HG02759 (cell line): Measurements from ENCODE around the gene DCAF12.
"Not testable (repeated sequence)": the region's sequence is repeated elsewhere in the genome, so short reads cannot be mapped to it uniquely, and the experiment has no call there.

Source experiments
- ATAC-seq: cut with Tn5 transposase; IDR thresholded peaks from one replicate; pipeline ENCODE4 v1.9.1; 2021; ENCODE audit warnings: mild to moderate bottlenecking, moderate library complexity; ENCODE audit not compliant: unreplicated experiment

The DCAF12 gene

DNA sequence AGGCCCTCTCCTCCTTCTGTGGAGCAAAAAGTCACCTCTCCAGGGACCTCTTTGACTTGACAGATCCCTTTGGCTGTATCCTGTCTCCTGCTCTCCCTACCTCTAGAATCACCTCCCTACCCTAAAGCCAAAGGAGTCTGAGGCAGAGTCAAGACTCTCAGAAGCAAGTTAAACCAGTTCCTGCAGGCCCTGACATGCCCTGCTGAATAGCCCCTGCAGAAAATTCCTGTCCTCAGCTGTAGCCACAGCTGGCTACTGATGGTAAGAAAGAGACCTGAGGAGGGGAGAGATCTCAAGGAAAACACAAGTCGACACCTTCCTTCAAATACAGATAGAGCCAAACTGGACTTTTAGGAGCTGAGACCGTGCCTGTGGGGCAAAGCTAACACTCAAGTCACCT lies 54.1 kb downstream of the DCAF12 start:
- ATAC-seq: no peak

GRCh38 chr9:34070606-34071324 lies 55.7 kb downstream of the DCAF12 start:
- no peak for ATAC-seq

DNA sequence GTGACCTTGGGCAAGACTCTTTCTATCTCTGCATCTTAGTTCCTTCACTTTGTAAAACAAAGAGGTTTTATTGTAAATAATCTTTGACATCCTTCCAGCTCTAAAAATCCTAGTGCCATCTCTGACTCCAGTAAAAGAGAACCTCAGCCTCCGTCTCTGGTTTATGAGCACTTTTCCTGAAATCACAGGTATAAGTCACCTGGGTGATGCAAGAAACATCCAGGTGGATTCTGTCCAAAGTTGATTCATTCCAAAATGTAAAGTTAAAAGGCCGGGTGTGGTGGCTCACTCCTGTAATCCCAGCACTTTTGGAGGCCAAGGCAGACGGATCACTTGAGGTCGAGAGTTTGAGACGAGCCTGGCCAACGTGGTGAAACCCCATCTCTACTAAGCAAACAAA lies 56.7 kb downstream of the DCAF12 start:
- no peak for ATAC-seq

- ATAC-seq: no peak
Observed at GRCh38 chr9:34065541-34065940, 61.0 kb downstream of the DCAF12 start.

GRCh38 chr9:34059954-34060353 lies 66.5 kb downstream of the DCAF12 start:
- no peak for ATAC-seq

GRCh38 chr9:34059281-34059680 lies 67.2 kb downstream of the DCAF12 start:
- ATAC-seq: no peak

DNA sequence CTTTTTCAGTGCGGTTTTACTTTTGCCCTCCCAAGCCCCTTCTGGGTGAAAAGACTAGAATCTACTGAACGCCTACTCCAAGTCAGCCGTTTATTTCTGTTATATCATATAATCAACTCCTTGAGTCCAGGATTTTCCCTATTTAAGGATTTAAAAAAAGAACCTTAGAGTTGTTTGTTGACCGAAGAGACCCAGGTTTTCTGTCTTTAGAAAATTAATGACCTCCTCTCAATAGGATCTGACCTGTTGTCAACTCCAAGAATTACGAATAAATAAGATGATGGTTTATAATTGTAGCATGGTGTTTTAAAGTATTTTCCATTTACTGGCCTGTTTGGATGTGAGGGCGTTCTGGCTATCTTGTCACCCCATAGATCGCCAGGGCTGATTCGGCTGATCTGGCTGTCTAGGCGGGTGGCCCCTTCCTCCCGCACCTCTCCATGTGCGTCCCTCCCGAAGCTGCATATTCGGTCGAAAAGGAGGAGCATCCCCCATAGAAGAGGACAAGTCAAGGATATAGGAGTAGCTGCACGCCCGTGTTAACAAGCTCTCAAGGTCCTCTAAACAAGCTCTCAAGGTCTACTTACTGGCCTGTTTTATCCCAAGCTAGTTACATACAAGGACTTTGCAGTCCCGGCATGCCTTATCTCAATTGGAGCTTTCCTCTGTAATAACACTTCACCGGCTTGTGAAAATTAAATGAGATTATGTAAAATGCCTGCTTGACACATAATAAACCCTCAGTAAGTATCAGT lies 76.7 kb downstream of the DCAF12 start:
- ATAC-seq: no peak

GRCh38 chr9:34048727-34049629 lies 77.5 kb downstream of the DCAF12 start, which contains the start of gene UBAP2:
UBAP2 (minus strand) TSS chr9:34048887; CDS start chr9:34017148, 31,739 bp downstream.
- ATAC-seq: peak; percentile 85

GRCh38 chr9:34047864-34048726 lies 78.4 kb downstream of the DCAF12 start:
- peak; percentile 23 for ATAC-seq

- ATAC-seq: no peak
Observed at GRCh38 chr9:34046784-34047379, 79.6 kb downstream of the DCAF12 start.

DNA sequence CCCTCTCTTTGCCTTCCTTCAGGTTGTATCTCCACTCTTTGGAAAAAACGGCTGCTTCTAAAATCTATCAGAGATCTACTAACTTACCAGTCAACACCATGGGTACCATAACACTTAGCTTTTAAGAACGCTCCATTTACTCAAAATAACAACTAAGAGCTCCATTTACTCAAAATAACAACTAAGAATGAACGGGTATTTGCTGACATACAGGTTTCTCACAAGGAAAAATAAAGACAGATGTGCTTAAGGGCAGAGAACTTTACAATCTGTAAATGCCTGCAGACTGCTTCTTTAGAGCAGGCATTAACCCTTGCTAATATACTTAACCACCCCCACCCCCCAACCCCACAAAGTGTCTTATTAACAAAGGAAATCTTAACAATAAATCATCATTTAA lies 80.6 kb downstream of the DCAF12 start:
- ATAC-seq: no peak

DNA sequence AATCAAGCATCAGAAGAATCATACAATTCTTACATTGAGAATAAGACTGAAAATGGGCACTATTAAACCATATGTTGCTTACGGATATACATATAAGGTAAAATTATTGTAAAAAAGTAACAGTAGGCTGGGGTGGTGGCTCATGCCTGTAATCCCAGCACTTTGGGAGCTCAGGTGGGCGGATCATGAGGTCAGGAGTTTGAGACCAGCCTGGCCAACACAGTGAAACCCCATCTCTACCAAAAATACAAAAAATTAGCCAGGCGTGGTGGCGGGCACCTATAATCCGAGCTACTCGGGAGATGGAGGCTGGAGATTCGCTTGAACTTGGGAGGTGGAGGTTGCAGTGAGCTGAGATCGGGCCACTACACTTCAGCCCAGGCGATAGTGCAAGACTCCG lies 84.4 kb downstream of the DCAF12 start:
- not testable (repeated sequence) for ATAC-seq

DNA sequence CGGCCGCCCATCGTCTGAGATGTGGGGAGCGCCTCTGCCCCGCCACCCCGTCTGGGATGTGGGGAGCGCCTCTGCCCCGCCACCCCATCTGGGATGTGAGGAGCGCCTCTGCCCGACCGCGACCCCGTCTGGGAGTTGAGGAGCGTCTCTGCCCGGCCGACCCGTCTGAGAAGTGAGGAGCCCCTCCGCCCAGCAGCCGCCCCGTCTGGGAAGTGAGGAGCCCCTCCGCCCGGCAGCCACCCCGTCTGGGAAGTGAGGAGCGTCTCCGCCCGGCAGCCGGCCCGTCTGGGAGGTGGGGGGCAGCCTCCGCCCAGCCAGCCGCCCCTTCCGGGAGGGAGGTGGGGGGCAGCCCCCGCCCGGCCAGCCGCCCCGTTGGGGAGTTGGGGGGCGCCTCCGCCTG lies 87.6 kb downstream of the DCAF12 start:
- not testable (repeated sequence) for ATAC-seq

DNA sequence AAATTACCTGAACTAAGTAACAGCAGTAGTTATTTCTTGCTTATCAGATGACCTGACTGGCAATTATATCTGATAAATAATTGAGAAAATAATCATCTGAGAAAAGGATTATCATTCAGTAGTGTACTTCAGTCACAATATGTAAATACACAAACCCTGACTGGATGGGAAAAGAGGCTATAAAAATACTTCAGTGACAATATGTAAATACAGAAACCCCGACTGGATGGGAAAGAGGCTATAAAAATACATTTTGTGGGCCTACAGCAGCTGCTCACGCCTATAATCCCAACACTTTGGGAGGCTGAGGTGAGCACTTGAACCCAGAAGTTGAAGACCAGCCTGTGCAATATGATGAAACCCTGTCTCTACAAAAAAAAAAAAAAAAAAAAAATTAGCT lies 88.9 kb downstream of the DCAF12 start:
- ATAC-seq: no peak

DNA sequence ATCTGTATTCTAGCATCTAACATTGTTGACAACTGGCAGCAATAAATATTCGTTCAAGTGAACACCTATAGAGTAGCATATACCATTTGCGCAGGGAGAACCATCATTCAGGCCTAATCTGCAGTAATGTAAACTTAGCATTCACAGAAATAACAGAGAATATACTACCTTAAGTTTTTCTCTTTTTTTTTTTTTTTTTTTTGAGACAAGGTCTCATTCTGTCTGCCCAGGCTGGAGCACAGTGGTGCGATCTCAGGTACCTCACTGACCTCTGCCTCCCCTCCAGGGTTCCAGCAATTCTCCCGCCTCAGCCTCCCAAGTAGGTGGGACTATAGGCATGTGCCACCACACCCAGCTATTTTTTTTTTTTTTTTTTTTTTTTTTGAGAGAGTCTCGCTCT lies 89.9 kb downstream of the DCAF12 start:
- ATAC-seq: no peak
